Parietal lobe (tissue), 1 donor: ENCODE data around the gene LCE2C. TPM values are rescaled to one million over a fixed set of nuclear protein-coding genes. Genes with fewer than 3 reads are reported as not detected.

Experiments
- total RNA-seq: library from RNA; depleted of rRNA; stranded (reverse); fragments of >200 nt; gene quantifications from one replicate; pipeline ENCODE4 v1.2.3, GENCODE V29; 2014

Gene LCE2C, protein sequence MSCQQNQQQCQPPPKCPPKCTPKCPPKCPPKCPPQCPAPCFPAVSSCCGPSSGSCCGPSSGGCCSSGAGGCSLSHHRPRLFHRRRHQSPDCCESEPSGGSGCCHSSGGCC
- not detected for total RNA-seq

GRCh38 chr1:152674983-152675382, at the start of gene LCE2C:
Gene LCE2C (plus strand): TSS chr1:152675279. CDS start chr1:152676016, 737 bp downstream.

GRCh38 chr1:152663098-152663497, 12.0 kb upstream of the LCE2C start, which contains the start of gene LCE2D:
Gene LCE2D (plus strand): TSS chr1:152663380. CDS start chr1:152664106, 726 bp downstream.

GRCh38 chr1:152685823-152686222, 10.7 kb downstream of the LCE2C start, which contains the start of gene LCE2B:
Gene LCE2B (plus strand): TSS chr1:152686123. CDS start chr1:152686844, 721 bp downstream.

DNA sequence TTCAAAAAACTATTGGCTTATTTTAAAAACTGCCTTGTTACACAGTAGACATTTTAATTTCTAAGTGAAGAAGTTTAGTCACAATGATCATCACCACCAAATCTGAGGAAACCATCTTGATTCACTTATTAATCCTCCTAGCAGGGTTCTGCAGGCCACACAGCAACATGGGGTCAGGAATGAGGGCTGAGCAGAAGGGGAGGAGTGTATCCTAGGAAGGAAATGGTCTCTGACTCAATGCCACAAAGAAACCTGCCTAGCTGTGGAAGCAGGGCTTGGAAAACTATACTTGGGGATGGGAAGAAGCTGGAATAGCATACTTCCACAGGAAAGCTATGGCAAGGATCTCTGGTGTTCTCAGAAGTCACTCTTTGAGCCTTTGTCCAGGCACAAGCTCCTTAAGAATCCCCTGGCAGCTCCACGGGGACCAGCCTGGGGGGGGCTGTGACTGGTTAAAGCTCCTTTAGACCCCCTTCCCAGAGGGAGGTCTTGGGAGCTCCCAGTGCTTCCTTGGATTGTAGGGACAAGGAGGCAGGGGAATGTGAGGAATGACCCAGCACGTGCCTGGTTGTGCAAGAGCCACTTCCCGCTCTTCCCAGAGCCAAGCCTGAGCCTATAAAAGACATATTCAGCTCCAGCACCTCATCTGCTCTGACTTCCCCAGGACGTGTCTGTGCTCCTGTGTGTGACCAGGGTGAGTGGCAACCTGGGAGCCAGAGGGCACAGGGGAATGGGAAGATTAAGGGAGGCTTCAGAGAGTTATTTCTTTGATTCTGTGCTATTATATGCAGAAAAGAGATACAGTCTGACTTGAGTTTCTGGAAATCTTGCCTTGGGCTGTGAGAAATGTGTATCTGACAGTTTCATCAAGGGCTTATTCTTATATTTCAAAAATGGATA, 22.9 kb downstream of the LCE2C start, which contains the start of gene LCE2A:
Gene LCE2A (plus strand): TSS at position 645 of the 900 bp plus-strand sequence. CDS start 557 bp downstream, outside the sequence.

GRCh38 chr1:152707860-152708259, 32.8 kb downstream of the LCE2C start, which contains the start of gene LCE4A:
Gene LCE4A (plus strand): TSS chr1:152708160. CDS start chr1:152709076, 916 bp downstream.

Other genes with a start within 250 kb of the LCE2C start
- not detected for gene LCE5A, start 164.5 kb upstream of the LCE2C start, total RNA-seq
- gene CRCT1, start 160.8 kb upstream of the LCE2C start, total RNA-seq: not detected
- gene LCE3E, start 108.5 kb upstream of the LCE2C start, total RNA-seq: not detected
- not detected for gene LCE3D, start 94.8 kb upstream of the LCE2C start, total RNA-seq
- gene LCE3C, start 75.0 kb upstream of the LCE2C start, total RNA-seq: not detected
- gene LCE3B, start 61.5 kb upstream of the LCE2C start, total RNA-seq: not detected
- not detected for gene LCE3A, start 52.2 kb upstream of the LCE2C start, total RNA-seq
- gene LCE2D, start 11.9 kb upstream of the LCE2C start, total RNA-seq: not detected
- gene LCE2B, start 10.8 kb downstream of the LCE2C start, total RNA-seq: not detected
- not detected for gene LCE2A, start 23.1 kb downstream of the LCE2C start, total RNA-seq
- not detected for gene LCE4A, start 32.9 kb downstream of the LCE2C start, total RNA-seq
- not detected for gene KPRP, start 82.7 kb downstream of the LCE2C start, total RNA-seq
- not detected for gene LCE1F, start 99.9 kb downstream of the LCE2C start, total RNA-seq
- gene LCE1E, start 111.0 kb downstream of the LCE2C start, total RNA-seq: not detected
- not detected for gene LCE1D, start 121.4 kb downstream of the LCE2C start, total RNA-seq
- not detected for gene LCE1C, start 131.4 kb downstream of the LCE2C start, total RNA-seq
- gene LCE1B, start 136.7 kb downstream of the LCE2C start, total RNA-seq: not detected
- not detected for gene LCE1A, start 152.2 kb downstream of the LCE2C start, total RNA-seq
- not detected for gene LCE6A, start 167.6 kb downstream of the LCE2C start, total RNA-seq
- gene LCE7A, start 184.7 kb downstream of the LCE2C start, total RNA-seq: not detected
- gene SMCP, start 203.0 kb downstream of the LCE2C start, total RNA-seq: not detected
- gene IVL, start 233.3 kb downstream of the LCE2C start, total RNA-seq: not detected